GM21717 (cell line): Measurements from ENCODE around the gene FXYD4.
"Not testable (repeated sequence)": the region's sequence is repeated elsewhere in the genome, so short reads cannot be mapped to it uniquely, and the experiment has no call there.

Experiments
- ATAC-seq: cut with Tn5 transposase; IDR thresholded peaks from one replicate; pipeline ENCODE4 v1.9.1; 2021; ENCODE audit warnings: mild to moderate bottlenecking, moderate library complexity; ENCODE audit not compliant: unreplicated experiment

The FXYD4 gene

DNA sequence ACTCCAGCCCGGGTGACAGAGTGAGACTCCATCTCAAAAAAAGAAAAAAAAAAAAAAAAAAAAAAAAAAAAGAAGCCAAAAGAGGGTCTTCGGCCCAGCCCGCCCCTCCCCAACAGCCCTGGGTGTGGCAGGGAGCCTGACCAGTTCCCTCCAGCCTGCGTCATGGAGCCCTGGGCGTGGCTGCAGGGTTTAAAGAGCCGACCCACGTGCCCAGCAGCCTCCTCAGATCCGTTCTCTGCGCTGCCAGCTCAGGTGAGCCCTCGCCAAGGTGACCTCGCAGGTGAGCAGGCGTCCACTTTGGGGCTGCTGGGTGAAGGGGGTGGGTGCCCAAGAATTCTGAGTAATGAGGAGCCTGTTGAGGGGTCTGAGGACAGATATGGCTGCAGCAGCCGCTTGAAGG lies at the start of gene FXYD4:
TSS of gene FXYD4 (plus strand) at position 219 of the 400 bp plus-strand sequence. CDS start 2,111 bp downstream, outside the sequence.
- no peak for ATAC-seq

- ATAC-seq, result no peak
Measured at GRCh38 chr10:43322331-43322730, 49.1 kb upstream of the FXYD4 start.

- peak; percentile 56 for ATAC-seq
Measured at GRCh38 chr10:43322769-43323168, 48.7 kb upstream of the FXYD4 start.

- no peak for ATAC-seq
Measured at GRCh38 chr10:43323245-43323644, 48.2 kb upstream of the FXYD4 start.

GRCh38 chr10:43324876-43325275 lies 46.6 kb upstream of the FXYD4 start:
- ATAC-seq, result no peak

GRCh38 chr10:43327171-43327570 lies 44.3 kb upstream of the FXYD4 start:
- no peak for ATAC-seq

DNA sequence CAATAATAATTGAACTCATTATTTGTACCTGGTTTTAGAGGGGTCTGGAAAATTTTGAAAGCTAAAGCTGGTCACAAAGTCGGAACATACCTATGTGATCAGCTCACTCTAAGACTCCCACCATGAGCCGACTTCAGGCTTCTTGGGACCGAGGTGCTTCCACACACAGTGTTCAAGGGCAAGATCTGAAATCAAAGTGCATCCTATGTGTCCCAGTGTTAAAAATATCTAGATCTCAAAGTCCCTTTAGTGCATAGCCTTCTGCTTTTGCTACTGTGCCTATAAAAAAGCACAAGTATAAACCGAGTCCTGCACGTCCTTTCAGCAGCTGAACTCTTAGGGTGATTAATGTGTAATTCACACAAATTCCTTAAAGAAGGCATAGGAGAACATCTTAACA lies 43.5 kb upstream of the FXYD4 start:
- ATAC-seq, result no peak

DNA sequence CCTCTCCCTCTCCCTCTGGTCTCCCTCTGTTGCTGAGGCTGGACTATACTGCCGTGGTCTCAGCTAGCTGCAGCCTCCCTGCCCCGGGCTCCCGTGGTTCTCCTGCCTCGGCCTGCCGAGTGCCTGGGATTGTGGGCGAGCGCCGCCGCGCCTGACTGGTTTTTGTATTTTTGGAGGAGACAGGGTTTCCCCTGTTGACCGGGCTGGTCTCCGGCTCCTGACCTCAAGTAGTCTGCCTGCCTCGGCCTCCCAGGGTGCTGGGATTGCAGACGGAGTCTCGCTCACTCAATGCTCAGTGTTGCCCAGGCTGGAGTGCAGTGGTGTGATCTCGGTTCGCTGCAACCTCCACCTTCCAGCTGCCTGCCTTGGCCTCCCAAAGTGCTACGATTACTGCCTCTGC lies 42.6 kb upstream of the FXYD4 start:
- ATAC-seq, result not testable (repeated sequence)

GRCh38 chr10:43329246-43329885 lies 42.1 kb upstream of the FXYD4 start:
- not testable (repeated sequence) for ATAC-seq

DNA sequence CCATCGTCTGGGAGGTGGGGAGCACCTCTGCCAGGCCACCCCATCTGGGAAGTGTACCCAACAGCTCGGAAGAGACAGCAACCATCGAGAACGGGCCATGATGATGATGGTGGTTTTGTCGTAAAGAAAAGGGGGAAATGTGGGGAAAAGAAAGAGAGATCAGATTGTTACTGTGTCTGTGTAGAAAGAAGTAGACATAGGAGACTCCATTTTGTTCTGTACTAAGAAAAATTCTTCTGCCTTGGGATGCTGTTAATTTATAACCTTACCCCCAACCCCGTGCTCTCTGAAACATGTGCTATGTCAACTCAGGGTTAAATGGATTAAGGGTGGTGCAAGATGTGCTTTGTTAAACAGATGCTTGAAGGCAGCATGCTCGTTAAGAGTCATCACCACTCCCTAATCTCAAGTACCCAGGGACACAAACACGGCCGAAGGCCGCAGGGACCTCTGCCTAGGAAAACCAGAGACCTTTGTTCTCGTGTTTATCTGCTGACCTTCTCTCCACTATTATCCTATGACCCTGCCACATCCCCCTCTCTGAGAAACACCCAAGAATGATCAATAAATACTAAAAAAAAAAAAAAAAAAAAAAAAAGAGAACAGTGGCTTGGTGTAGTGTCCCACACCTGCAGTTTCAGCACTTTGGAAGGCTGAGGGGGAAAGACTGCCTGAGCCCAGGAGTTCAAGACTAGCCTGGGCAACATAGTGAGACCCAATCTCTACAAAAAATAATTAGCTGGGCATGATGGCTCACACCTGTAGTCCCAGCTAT lies 41.2 kb upstream of the FXYD4 start:
- not testable (repeated sequence) for ATAC-seq

DNA sequence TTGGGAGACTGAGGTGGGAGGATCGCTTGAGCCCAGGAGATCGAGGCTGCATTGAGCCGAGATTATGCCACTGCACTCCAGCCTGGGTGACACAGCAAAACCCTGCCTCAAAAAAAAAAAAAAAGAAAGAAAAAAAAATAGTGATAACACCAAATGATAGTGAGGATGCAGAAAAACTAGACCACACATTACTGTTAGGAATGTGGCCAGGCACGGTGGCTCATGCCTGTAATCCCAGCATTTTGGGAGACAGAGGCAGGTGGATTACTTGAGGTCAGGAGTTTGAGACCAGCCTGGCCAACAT lies 40.7 kb upstream of the FXYD4 start:
- not testable (repeated sequence) for ATAC-seq

- no peak for ATAC-seq
Measured at GRCh38 chr10:43333653-43334052, 37.8 kb upstream of the FXYD4 start.

DNA sequence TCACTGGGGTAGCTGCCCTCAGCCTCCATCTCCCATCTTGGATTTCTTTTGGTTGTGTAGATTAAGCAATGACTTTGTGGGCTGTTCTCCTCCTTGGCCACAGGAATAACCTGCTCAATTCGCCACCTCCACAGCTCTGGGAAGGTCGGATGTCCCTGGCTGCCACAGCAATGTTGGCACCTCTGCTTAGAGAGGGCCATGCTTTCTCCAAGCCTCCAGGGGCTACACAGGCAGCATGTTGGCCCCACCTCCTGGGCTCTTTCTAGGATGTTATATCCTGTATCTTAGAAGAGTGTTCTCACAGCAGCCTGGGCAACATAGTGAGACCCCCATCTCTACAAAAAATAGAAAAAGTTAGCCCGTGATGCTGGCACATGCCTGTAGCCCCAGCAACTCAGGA lies 35.4 kb upstream of the FXYD4 start:
- no peak for ATAC-seq

DNA sequence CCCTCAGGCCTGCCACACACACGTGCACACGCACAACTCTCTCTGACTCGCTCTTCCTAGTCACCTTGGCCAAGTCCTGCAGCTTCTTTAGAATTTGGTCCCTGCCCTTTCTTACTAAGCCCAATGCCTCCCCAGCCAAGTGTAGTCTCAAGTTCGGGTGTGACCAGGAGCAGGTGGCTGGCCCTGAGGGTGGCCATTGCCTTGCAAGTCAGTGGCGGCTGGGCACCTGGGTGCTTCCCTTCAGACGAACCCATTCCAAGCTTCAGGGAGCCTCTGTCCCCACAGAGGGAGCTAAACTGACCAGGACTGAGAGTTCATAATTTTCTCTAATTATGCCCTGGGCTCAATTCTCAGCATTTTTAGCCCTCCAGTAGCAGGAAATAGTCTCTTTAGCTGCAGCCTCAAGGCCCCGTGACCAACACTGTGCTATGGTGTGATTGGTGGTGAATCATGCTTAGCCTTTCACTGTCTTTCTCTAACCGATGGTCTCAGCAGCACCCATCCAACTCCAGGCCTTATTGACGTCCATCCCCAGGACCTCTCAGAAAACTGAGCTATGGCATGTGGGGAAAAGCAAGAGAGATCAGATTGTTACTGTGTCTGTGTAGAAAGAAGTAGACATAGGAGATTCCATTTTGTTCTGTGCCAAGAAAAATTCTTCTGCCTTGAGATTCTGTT lies 34.7 kb upstream of the FXYD4 start:
- ATAC-seq, result no peak

DNA sequence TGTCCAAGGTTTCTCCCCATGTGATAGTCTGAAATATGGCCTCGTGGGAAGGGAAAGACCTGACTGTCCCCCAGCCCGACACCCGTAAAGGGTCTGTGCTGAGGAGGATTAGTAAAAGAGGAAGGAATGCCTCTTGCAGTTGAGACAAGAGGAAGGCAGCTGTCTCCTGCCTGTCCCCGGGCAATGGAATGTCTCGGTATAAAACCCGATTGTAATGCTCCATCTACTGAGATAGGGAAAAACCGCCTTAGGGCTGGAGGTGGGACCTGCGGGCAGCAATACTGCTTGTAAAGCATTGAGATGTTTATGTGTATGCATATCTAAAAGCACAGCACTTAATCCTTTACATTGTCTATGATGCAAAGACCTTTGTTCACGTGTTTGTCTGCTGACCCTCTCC lies 33.9 kb upstream of the FXYD4 start:
- not testable (repeated sequence) for ATAC-seq

DNA sequence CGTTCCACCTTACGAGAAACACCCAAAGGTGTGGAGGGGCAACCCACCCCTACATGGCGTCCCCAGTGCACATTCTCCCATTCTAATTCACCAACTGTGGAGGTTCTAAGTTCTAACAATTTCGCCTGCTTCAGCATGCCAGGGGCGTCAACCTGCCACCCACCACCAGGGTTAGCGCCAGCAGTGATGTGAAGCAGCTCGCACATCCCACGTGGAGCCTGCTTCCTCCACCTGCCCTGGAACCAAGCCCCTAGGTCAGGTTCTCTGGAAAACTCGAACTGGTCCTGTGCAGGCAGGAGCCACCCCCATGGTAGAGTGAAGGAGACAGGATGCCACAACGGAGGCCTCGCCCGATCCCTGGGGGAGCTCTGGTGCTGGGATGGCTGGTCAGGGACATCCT lies 33.3 kb upstream of the FXYD4 start:
- ATAC-seq, result no peak

DNA sequence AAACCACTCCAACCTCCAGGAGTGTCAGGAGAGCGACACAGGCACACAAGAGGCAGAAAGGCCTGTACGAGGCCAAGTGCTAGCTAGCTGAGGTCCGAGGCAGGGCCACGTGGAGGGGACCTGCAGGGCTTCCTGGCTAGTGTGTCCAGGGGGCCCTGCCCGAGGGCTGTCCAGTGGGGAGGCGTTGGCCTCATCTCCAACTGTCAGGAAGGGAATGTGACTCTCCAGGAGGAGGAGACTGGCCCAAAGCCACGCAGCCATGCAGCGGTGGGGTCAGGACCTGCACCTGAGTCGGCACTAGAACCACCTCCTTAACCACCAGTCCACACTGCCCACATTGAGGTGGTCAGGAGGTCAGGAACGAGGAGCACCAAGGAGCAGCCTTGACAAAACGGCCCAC lies 32.3 kb upstream of the FXYD4 start:
- no peak for ATAC-seq

GRCh38 chr10:43340101-43340500 lies 31.3 kb upstream of the FXYD4 start:
- no peak for ATAC-seq

GRCh38 chr10:43340619-43341018 lies 30.8 kb upstream of the FXYD4 start:
- no peak for ATAC-seq

GRCh38 chr10:43341450-43341849 lies 30.0 kb upstream of the FXYD4 start:
- ATAC-seq, result no peak

- no peak for ATAC-seq
Measured at GRCh38 chr10:43342279-43343125, 28.9 kb upstream of the FXYD4 start.
